Left lung (tissue), 10 donors: ENCODE data around the gene PPP1R14B. TPM values are rescaled to one million over a fixed set of nuclear protein-coding genes. Genes with fewer than 3 reads are reported as not detected.

Experiments
- ATAC-seq: fragments of 200-7000 bp; cut with Tn5 transposase; one replicate; pipeline ENCODE4 v1.9.1; 2020; ENCODE audit warnings: moderate library complexity
- DNase-seq, 4 donors: peaks; one replicate each; pipeline ENCODE4 v3.0.0-alpha.2; 2013 to 2020
- H3K27ac ChIP-seq, 2 donors: fragments of 200-600 bp; sonication (generic) in 1 of 2; one replicate each; pipeline versions ENCODE4 v1.5.0 to v1.8.0; 2020 to 2021
- H3K27me3 ChIP-seq, 2 donors: fragments of 200-600 bp; sonication (generic) in 1 of 2; one replicate each; pipeline versions ENCODE4 v1.5.0 to v1.8.0; 2020 to 2021
- H3K36me3 ChIP-seq, 2 donors: fragments of 200-600 bp; sonication (generic) in 1 of 2; one replicate each; pipeline versions ENCODE4 v1.5.0 to v1.8.0; 2020 to 2021
- H3K4me1 ChIP-seq, 2 donors: fragments of 200-600 bp; one replicate each; pipeline ENCODE4 v1.8.0; 2021
- H3K4me3 ChIP-seq, 2 donors: fragments of 200-600 bp; sonication (generic) in 1 of 2; one replicate each; pipeline versions ENCODE4 v1.5.0 to v1.8.0; 2020 to 2021; ENCODE audit warnings: mild to moderate bottlenecking in 1 of 2
- H3K9me3 ChIP-seq, 2 donors: fragments of 200-600 bp; sonication (generic) in 1 of 2; one replicate each; pipeline versions ENCODE4 v1.5.0 to v1.8.0; 2020 to 2021
- CTCF ChIP-seq, 2 donors: fragments of 200-600 bp; sonication (generic) in 1 of 2; IDR thresholded peaks; one replicate each; pipeline versions ENCODE4 v1.5.0 to v1.8.0; 2021; ENCODE audit warnings: antibody characterized with exemption in 2 of 2
- intact Hi-C, 2 donors: fragments of 100-400 bp; cut with DNase I; formaldehyde crosslinking; loops; one replicate each; pipeline versions ENCODE4 v1.11.2 to v1.14.2; 2022
- polyA plus RNA-seq, 6 donors: library from polyadenylated mRNA; unstranded; fragments of 120-200 nt; gene quantifications; one replicate each; pipeline ENCODE4 v1.2.1, GENCODE V29; 2013; ENCODE audit not compliant: insufficient read length in 6 of 6
- total RNA-seq, 2 donors: library from RNA; stranded (reverse); fragmentation: NEBNext Ultra II Directional; extraction: Animal tissue kit (Norgen Biotek cat#: 25700); gene quantifications; one replicate each; pipeline ENCODE4 v1.2.1, GENCODE V29; 2021
- donor health status: DM: no; HTN: yes; CAD: no.
- donor health status: DM: no; HTN: no; CAD: no.

The PPP1R14B gene
- total and polyA plus RNA-seq, 8 donors, result 56.7 to 200 (median 83.4) TPM

- no peaks in the 10 kb centered on the region for H3K9me3 ChIP-seq
- H3K4me1 ChIP-seq, result peaks cover 11 to 27% of the 10 kb centered on the region in 2 donors
- no peaks in the 10 kb centered on the region for H3K36me3 ChIP-seq
- intact Hi-C loops, result no loop called here
- H3K27ac ChIP-seq, result no peak overlapping the region
- H3K27me3 ChIP-seq, result peaks cover 73 to 99% of the 10 kb centered on the region in 2 donors
- no peak overlapping the region for H3K4me3 ChIP-seq
- DNase-seq (no peak), ATAC-seq (no peak)
- no peak for TF ChIP-seq CTCF (IDR thresholded peaks at IDR 0.05)
Observed at GRCh38 chr11:64294774-64295173, 48.0 kb upstream of the PPP1R14B start.

- no peak for ATAC-seq
- H3K36me3 ChIP-seq, result peaks cover 0 to 7% of the 10 kb centered on the region in 2 donors
- peak overlapping the region in 1 of 2 donors; percentile 14 for H3K4me3 ChIP-seq
- DNase-seq, result no peak
- intact Hi-C loops, result no loop called here
- no peaks in the 10 kb centered on the region for H3K9me3 ChIP-seq
- peaks cover 52 to 78% of the 10 kb centered on the region in 2 donors for H3K27me3 ChIP-seq
- H3K27ac ChIP-seq, result no peak overlapping the region
- TF ChIP-seq CTCF (IDR thresholded peaks at IDR 0.05), result no peak
- peaks cover 10 to 18% of the 10 kb centered on the region in 2 donors for H3K4me1 ChIP-seq
Observed at GRCh38 chr11:64292460-64293254, 45.9 kb upstream of the PPP1R14B start.

GRCh38 chr11:64291752-64292459 is 45.2 kb upstream of the PPP1R14B start:
- DNase-seq, result peak in 1 of 4 donors; percentile 80
- Histone ChIP-seq H3K27me3 (peaks cover 45 to 71% of the 10 kb centered on the region in 2 donors), H3K27ac (no peak overlapping the region), H3K4me1 (peaks cover 10 to 20% of the 10 kb centered on the region in 2 donors), H3K4me3 (peak overlapping the region; percentile 11 to 14), H3K36me3 (peaks cover 0 to 7% of the 10 kb centered on the region in 2 donors), H3K9me3 (no peaks in the 10 kb centered on the region)
- no peak for ATAC-seq
- intact Hi-C loops, result no loop called here
- TF ChIP-seq CTCF (IDR thresholded peaks at IDR 0.05), result no peak

- H3K4me3 ChIP-seq, result peak within 1 kb of the TSS; percentile 11 to 14
- peaks cover 14 to 26% of the 10 kb centered on the region in 2 donors for H3K4me1 ChIP-seq
- TF ChIP-seq CTCF (IDR thresholded peaks at IDR 0.05), result no peak
- intact Hi-C loops, result no loop called here
- H3K9me3 ChIP-seq, result no peaks in the 10 kb centered on the region
- DNase-seq (no peak), ATAC-seq (no peak)
- H3K27me3 ChIP-seq, result peaks cover 39 to 65% of the 10 kb centered on the region in 2 donors
- peaks cover 0 to 7% of the 10 kb centered on the region in 2 donors for H3K36me3 ChIP-seq
- H3K27ac ChIP-seq, result no peak within 1 kb of the TSS
Observed at GRCh38 chr11:64291262-64291751, 44.6 kb upstream of the PPP1R14B start, which contains the start of gene KCNK4. TSS of gene KCNK4 (plus strand) at chr11:64291302. CDS start at chr11:64293019, 1,717 bp downstream.
